Measurements from ENCODE around the gene SLC5A5. TPM values are rescaled to one million over a fixed set of nuclear protein-coding genes. Genes with fewer than 3 reads are reported as not detected.

SLC5A5 gene
- total RNA-seq, 1 experiment from 2014 or later = 6.3 TPM

DNA sequence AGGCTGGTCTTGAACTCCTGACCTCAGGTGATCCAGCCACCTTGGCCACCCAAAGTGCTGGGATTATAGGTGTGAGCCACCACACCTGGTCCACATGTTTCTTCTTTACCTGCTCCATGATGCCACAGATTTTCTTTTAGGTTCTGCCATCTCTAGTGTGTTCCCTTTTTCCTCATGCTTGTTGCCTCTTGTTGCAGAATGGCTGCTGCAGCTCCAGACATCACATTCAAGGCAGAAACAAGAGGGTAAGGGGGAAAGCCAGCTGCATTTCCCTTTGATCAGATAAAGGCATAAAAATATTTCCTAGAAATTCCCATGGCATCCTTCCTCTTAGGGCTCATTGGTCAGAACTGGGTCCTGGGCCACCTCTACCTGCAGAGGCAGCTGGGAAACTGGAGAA, 48.8 kb downstream of the SLC5A5 start:
- H3K9me3 ChIP-seq (ENCODE audit: control insufficient read depth, insufficient read depth, low read depth, low read length) = no peaks in the 10 kb centered on the region
- ATAC-seq (no peak), DNase-seq (ENCODE audit: low read depth, low spot score) (no peak)
- H3K4me3 ChIP-seq (ENCODE audit: low read depth in 2 of 2, low read length in 2 of 2) = no peak overlapping the region
- intact Hi-C loops (cut with micrococcal nuclease; ENCODE audit: unreplicated experiment) (no loop called here), in situ Hi-C loops (cut with HindIII; ENCODE audit: low pct_unique_long_range_greater_than_20kb, low sequenced_read_pairs) (no loop called here)
- H3K27me3 ChIP-seq (ENCODE audit: control insufficient read depth, insufficient read depth, low read length) = no peaks in the 10 kb centered on the region
- TF ChIP-seq TCF7L2 (IDR thresholded peaks at IDR 0.05; ENCODE audit: low read depth, low read length) (no peak), SIN3A (IDR thresholded peaks at IDR 0.05; ENCODE audit: borderline replicate concordance, insufficient read depth, low read depth, low read length) (no peak), POLR2AphosphoS5 (IDR thresholded peaks at IDR 0.05; ENCODE audit: low read depth, low read length) (no peak)
- TF ChIP-seq, protein P1, sequence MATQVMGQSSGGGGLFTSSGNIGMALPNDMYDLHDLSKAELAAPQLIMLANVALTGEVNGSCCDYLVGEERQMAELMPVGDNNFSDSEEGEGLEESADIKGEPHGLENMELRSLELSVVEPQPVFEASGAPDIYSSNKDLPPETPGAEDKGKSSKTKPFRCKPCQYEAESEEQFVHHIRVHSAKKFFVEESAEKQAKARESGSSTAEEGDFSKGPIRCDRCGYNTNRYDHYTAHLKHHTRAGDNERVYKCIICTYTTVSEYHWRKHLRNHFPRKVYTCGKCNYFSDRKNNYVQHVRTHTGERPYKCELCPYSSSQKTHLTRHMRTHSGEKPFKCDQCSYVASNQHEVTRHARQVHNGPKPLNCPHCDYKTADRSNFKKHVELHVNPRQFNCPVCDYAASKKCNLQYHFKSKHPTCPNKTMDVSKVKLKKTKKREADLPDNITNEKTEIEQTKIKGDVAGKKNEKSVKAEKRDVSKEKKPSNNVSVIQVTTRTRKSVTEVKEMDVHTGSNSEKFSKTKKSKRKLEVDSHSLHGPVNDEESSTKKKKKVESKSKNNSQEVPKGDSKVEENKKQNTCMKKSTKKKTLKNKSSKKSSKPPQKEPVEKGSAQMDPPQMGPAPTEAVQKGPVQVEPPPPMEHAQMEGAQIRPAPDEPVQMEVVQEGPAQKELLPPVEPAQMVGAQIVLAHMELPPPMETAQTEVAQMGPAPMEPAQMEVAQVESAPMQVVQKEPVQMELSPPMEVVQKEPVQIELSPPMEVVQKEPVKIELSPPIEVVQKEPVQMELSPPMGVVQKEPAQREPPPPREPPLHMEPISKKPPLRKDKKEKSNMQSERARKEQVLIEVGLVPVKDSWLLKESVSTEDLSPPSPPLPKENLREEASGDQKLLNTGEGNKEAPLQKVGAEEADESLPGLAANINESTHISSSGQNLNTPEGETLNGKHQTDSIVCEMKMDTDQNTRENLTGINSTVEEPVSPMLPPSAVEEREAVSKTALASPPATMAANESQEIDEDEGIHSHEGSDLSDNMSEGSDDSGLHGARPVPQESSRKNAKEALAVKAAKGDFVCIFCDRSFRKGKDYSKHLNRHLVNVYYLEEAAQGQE (IDR thresholded peaks at IDR 0.05; ENCODE audit: insufficient read depth in 1 of 2, low read depth in 2 of 2, low read length in 1 of 2) = no peak
- TF ChIP-seq, protein P2, sequence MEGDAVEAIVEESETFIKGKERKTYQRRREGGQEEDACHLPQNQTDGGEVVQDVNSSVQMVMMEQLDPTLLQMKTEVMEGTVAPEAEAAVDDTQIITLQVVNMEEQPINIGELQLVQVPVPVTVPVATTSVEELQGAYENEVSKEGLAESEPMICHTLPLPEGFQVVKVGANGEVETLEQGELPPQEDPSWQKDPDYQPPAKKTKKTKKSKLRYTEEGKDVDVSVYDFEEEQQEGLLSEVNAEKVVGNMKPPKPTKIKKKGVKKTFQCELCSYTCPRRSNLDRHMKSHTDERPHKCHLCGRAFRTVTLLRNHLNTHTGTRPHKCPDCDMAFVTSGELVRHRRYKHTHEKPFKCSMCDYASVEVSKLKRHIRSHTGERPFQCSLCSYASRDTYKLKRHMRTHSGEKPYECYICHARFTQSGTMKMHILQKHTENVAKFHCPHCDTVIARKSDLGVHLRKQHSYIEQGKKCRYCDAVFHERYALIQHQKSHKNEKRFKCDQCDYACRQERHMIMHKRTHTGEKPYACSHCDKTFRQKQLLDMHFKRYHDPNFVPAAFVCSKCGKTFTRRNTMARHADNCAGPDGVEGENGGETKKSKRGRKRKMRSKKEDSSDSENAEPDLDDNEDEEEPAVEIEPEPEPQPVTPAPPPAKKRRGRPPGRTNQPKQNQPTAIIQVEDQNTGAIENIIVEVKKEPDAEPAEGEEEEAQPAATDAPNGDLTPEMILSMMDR (IDR thresholded peaks at IDR 0.05) = no peak
- H3K27ac ChIP-seq (ENCODE audit: low read length) = no peak overlapping the region
- BruUV-seq (replicated peaks) = no TSS peak
- no peaks in the 10 kb centered on the region for H3K36me3 ChIP-seq (ENCODE audit: control insufficient read depth, insufficient read depth, low read length)
- CTCF ChIA-PET = no interaction called here
- no peaks in the 10 kb centered on the region for H3K4me1 ChIP-seq (ENCODE audit: control insufficient read depth, insufficient read depth, low read length)
- POLR2A ChIA-PET = interaction anchor here (0.7 kb wide), 1 partner anchor 26 kb away, joined by 4 read pairs; no protein-coding TSS in a partner anchor

DNA sequence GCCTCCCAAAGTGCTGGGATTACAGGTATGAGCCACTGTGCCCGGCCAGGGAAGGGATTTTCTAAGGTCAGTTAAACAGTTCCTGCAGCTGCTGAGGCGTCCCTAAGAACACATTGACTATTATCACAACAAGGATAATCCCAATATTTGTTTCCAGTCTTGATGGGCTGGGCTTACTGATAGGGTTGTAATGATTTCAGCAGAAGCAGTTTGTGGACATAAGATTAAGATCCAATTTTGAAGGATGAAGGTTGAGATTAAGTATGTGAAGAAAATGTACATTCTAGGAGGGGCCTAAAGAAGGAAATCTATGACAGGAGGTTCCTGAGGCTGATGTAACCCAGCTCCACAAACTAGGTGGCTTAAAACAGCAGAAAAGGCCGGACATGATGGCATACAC, 50.4 kb downstream of the SLC5A5 start:
- BruUV-seq (replicated peaks) = no TSS peak
- Histone ChIP-seq H3K4me3 (ENCODE audit: low read depth in 2 of 2, low read length in 2 of 2) (no peak overlapping the region), H3K9me3 (ENCODE audit: control insufficient read depth, insufficient read depth, low read depth, low read length) (no peaks in the 10 kb centered on the region), H3K36me3 (ENCODE audit: control insufficient read depth, insufficient read depth, low read length) (no peaks in the 10 kb centered on the region), H3K4me1 (ENCODE audit: control insufficient read depth, insufficient read depth, low read length) (no peaks in the 10 kb centered on the region), H3K27me3 (ENCODE audit: control insufficient read depth, insufficient read depth, low read length) (no peaks in the 10 kb centered on the region), H3K27ac (ENCODE audit: low read length) (no peak overlapping the region; the same call in 1 of the 2 replicates)
- ATAC-seq (no peak), DNase-seq (ENCODE audit: low read depth, low spot score) (no peak)
- TF ChIP-seq, protein P1 (IDR thresholded peaks at IDR 0.05; ENCODE audit: insufficient read depth in 1 of 2, low read depth in 2 of 2, low read length in 1 of 2) = no peak
- TF ChIP-seq SIN3A (IDR thresholded peaks at IDR 0.05; ENCODE audit: borderline replicate concordance, insufficient read depth, low read depth, low read length) = no peak
- TF ChIP-seq POLR2AphosphoS5 (IDR thresholded peaks at IDR 0.05; ENCODE audit: low read depth, low read length) = no peak
- TF ChIP-seq, protein P2 (IDR thresholded peaks at IDR 0.05) = no peak
- no peak for TF ChIP-seq TCF7L2 (IDR thresholded peaks at IDR 0.05; ENCODE audit: low read depth, low read length)
- CTCF ChIA-PET = no interaction called here
- in situ Hi-C loops (cut with HindIII; ENCODE audit: low pct_unique_long_range_greater_than_20kb, low sequenced_read_pairs) (no loop called here), intact Hi-C loops (cut with micrococcal nuclease; ENCODE audit: unreplicated experiment) (no loop called here)
- POLR2A ChIA-PET = no interaction called here
